ENCODE results near the gene PRKCE.

Gene PRKCE

DNA sequence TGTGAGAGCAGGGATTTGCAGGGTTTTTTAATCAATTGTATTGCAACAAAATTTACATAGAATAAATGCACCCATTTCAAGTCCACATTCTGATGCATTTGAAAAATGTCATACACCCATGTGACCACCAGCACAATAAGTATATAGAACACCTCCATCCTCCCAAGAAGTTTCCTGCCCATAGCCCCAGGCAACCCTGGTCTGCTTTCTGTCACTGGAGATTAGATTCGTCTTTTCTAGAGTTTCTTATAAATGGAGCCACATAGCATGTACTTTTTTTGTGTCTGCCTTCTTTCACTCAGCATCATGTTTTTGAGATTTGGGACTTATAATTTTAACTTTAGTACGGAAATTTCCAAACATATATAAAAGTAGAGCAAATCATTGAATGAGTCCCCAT, 518.6 kb downstream of the PRKCE start:
- no peak for DNase-seq (ENCODE audit: low spot score)

DNA sequence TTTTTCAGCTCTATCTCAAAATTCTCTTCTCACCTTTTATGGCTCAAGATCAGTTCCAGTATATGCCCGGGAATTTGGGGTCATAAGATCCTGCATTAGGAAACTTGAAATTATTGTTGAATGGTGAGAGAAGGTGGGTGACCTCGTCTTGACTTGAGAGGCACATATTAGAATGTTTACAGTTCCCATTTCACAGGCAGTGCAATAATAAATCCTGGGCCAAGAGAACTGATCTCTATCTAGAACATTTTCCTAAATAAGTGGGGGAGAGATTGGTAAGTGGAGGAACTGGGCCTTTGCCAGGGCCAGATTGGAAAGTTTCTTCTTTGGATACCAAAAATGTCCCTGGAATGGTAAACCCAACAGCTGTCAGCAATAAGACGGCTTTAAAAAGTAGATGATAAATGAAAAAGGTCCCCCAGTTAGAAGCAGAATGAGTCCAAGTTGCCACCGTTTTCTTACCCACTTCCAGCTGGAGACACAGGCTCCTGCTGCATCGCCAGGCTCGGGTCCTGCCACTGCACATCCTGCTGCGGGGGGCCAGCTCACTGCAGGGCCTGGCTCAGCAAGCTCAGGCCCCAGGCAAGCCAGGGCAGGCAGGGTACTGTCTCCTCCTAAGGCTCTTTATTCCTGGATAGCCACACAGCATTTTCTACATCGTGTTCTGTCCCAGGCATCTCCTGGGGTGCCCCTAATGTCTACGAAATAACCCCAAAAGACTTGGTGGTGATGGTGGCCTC, 519.3 kb downstream of the PRKCE start:
- DNase-seq (ENCODE audit: low spot score): no peak

DNA sequence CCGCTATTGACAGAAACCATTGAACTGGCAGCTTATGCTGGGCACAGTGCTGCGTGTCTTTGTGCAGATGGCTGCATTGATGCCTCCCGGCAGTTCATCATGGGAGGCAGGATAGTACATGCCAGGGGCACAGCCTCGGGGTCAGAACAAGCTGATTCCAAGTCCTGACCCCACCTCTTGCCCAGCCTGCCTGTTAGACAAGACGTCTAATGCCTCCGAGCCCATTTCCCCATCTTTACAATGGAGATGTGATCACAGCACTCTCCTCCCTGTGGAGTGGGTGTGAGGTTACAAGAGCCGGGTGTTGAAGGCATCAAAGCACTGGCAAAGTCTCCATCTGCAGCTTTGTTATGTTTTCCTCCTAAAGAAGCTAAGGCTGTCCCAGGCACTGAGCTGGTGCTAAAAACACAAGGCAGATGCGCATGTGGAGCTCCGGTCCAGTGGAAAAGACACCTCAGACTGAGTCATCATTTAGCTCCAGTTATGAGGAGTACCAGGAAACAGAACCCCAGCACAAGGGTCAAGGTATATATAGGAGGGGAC, 520.0 kb downstream of the PRKCE start:
- peak; percentile 44 for DNase-seq (ENCODE audit: low spot score)

DNA sequence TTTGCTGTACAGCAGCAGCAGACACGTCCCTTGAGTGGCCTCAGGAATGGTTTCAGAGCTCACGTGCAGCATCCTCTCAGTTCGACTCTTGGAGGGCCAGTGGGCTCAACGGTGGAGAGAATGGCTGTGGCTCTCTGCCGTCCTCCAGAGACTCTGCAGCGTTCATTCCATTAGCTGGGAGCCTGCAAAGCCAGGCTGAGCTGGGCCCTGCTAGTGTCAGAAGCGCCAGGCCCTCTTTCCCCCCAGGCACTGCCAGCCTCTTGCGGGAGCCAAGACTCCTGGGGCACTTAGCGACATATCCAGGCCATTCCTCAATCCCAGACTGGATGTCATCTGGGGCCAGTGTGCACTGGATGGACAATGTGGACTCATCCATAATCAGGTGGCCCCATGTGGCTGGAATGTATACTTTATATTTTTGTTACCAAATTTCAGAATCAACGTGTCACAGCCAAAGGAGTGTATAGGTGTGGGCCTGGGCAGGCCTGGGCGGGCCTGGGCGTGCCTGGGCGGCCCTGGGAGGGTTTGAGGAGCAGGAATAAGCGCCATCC, 520.6 kb downstream of the PRKCE start:
- no peak for DNase-seq (ENCODE audit: low spot score)

DNA sequence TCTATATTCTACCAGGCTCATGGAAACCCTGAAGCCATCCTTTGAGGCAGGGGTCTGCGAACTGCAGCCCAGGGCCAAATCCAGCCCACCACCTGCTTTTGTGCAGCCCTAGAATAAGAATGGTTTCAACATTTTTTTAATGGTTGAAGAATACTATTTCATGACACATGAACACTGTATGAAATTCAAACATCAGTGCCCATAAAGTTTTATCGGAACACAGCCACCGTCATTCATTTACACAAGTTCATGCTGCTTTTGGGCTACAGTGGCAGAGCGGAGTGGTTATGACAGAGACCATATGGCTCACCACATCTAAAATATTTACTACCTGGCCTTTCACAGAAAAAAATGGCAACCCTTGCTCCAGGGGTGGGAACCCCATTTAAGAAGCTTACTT, 521.6 kb downstream of the PRKCE start:
- DNase-seq (ENCODE audit: low spot score): no peak

DNA sequence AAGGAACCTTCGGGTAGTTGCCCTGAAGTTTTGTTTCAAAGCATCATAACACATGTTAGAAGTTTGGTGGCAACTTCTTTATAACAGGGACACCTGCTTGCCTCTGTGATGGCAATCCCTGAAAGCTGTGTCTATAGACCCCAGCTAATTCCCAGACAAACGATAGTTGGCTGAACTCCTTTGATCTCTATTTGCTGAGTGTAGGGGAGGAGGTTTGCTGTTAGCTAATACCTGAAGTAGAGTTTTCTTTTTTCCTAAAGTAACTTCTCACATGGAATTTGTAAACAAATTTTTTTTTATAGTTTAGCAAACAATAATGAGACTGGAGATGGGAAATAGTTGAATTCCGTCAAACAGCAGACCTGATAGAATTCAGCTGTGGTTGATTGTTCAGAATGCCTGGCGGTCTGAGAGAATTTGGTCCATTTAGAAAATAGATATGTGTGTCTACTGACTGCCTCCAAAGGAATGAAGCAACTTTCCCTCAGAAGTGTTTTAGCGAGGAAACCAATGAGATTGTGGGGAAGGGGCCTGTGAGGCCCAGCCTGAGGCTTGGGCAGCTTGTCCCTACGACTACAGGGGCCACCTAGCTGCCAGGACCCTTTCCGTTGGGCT, 522.3 kb downstream of the PRKCE start:
- no peak for DNase-seq (ENCODE audit: low spot score)

DNA sequence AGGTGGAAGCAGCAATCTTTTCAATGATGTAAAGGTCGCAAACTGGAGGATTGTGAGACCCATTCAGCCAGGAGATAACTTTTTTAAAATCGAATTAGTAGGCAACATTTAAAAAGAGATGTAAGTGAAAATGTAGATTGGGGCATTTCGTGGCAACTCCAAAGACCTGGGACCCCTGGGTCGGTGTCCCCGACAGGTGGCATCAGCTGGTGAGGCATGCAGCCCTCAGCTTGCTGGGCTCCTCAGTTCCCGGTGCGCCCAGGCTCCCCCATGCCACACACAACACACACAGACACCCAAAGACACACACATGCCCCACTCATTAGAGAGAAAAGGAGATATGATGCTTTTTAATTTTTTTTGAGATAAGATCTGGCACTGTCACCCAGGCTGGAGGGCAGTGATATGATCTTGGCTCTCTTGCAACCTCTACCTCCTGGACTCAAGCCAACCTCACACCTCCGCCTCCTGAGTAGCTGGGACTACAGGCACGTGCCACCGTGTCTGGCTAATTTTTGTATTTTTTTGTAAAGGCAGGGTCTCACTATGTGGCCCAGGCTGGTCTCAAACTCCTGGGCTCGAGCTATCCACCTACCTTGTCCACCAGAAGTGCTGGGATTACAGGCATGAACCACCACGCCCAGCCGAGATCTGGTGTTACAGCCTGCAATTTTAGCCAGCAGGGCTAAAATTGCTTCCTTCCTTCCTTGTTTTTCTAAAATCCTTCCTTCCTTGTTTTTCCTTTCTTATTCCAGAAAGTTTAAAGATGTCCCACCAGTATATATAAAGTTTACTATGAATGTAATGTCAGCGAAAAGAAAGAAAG, 523.1 kb downstream of the PRKCE start:
- DNase-seq (ENCODE audit: low spot score): no peak

DNA sequence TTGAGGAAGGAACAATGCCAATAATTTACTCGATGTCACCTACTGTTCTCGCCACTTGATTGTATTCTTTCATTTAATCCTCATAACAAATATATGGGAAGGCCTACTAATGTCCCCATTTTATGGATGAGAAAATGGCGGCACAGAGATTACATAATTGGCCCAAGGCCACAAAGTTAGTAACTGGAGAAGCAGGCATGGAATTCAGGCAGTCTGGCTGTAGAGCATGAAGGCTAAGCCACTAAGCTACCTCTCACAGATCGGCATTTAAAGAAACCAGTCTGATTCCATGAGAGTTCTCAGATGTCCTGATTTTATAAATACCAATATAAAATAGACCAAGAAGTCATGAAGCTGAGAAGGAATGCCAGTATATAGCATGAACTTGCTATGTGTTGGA, 523.9 kb downstream of the PRKCE start:
- no peak for DNase-seq (ENCODE audit: low spot score)

DNA sequence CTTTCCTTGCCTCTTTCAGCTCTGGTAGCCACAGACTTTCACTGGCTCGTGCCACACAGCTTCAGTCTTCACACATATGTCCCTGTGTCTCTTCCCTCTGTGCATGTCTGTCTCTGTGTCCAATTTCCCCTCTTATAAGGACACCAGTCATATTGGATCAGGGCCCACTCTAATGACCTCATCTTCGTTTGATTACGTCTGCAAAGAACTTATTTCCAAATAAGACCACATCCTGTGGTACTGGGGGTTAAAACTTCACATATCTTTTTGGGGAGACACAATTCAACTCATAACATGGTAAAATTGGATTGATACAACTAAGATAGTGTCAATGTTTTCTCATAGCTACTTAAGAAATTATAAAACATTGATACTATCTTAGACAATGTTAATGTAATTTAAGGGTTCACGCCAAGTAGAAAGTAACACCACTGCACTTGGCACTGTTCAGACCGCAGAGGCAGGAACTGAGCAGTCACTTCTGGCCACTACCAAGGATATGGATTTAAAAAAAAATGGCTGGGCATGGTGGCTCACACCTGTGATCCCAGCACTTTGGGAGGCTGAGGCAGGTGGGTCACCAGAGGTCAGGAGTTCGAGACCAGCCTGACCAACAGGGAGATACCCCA, 526.1 kb downstream of the PRKCE start:
- no peak for DNase-seq (ENCODE audit: low spot score)

DNA sequence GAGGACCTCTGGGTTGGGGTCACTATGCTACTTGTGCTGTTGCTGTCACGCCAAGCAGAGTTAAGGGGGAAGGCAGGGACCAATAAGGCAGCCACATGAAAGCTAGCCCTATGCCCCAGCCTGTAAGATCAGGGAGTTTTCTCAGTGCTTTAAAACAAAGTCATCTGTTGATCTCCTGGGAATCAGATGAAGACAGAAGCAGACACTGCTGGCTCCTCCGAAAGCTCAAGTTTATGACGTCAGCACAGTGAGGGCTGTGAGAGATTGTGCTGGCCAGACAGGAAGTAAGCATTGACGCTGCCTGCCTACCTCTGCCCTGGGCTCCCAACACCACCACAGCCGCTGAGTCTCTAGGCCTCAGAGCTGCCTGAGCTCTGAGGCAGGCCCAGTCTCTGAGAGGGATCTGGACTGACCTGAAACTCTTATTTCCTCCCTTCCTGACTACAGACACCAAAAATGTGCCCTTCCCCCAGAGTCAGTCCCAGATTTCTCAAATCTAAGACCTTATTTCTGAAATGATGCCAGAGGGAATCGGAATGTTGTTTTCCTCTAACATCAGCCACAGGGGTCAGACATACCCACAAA, 527.7 kb downstream of the PRKCE start:
- peak; percentile 89 for DNase-seq (ENCODE audit: low spot score)

DNA sequence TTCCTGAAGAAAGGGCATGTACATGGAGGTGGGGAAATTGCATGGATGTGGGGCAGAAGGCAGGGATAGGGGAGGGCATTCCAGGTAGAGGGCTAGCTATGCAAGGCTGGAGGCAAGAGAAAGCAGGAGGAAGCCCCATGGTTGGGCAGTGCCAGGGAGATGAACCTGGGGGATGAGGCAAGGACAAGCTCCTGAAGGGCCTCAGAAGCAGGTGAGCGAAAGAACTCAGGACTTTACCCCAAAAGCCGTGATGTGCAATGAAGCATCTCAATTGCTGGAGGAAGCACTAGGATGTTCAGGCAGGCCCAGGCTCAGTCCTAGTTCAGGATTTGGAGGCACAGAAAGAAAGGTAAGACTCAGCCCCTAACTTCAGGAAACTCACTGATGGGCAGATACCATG, 528.7 kb downstream of the PRKCE start:
- DNase-seq (ENCODE audit: low spot score): no peak

DNA sequence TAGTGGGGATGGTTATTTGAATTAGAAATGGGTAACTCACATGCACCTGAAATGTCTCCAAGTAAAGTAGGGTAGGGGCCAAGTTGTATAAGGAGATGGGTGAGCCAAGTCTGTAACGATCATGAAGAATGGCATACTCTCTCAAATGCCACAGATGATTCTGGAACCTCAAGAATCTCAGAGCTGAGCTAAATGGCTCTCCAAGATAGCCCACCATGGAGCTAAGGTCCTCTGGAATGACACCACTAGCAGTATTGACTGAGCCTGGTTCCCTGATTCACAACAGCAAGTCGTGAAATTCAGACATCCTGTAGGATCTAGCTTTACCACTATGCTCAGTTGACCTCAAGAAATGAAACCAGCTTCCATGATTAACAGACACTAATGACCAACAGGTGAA, 529.8 kb downstream of the PRKCE start:
- no peak for DNase-seq (ENCODE audit: low spot score)

DNA sequence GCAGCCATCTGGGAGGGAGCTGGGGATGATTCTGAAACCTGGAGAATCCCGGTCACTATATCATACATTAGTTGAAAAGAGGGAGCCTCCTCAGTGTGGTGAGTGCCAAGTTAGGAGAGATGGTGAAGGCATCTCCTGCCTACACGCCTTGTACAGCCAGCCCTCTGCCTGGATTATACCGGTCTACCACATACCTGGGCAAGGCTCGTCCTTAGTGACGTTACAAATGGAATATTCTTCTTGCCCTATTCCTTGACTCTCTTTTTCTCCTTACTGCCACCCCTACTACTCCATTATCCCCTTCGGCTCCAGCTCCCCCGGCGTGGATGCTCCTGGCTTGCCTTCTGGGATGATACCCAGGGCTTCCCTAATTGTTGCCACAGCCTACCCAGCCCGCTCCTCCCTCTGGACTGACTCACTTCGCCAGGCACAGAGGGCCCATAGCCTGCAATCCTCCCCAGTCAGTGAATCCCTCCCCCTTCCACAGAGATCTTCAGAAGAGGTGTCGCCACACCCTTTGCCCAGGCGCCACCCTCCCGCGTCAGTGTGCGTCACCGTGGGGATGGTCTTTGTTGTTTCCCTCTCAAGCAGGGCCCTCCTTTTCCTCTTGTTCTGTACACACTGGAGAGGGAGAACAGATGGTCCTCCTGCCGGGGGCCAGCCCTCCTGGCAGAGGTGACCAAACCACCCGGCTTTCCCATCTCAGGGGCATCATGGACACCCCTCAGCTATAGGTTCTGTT, 530.5 kb downstream of the PRKCE start:
- DNase-seq (ENCODE audit: low spot score): no peak

DNA sequence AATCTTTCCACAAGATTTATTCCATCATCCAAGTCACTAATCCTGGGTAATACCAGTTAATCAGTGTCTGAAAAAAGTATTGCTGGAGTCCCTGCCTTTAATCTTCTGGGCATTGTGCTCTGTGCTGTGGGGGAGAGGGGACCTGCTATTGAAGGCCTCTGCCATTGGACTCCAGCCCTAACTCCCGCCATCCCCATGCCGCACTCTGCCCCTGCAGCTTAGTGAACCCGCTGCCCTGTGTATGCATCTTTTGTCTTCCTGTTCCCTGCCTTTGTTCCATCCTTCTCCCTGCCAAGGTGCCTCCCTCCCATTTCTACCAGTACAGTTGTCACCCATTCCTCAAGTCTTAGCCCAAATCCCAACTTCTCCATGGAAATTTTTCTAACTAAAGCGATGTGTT, 532.0 kb downstream of the PRKCE start:
- DNase-seq (ENCODE audit: low spot score): no peak

DNA sequence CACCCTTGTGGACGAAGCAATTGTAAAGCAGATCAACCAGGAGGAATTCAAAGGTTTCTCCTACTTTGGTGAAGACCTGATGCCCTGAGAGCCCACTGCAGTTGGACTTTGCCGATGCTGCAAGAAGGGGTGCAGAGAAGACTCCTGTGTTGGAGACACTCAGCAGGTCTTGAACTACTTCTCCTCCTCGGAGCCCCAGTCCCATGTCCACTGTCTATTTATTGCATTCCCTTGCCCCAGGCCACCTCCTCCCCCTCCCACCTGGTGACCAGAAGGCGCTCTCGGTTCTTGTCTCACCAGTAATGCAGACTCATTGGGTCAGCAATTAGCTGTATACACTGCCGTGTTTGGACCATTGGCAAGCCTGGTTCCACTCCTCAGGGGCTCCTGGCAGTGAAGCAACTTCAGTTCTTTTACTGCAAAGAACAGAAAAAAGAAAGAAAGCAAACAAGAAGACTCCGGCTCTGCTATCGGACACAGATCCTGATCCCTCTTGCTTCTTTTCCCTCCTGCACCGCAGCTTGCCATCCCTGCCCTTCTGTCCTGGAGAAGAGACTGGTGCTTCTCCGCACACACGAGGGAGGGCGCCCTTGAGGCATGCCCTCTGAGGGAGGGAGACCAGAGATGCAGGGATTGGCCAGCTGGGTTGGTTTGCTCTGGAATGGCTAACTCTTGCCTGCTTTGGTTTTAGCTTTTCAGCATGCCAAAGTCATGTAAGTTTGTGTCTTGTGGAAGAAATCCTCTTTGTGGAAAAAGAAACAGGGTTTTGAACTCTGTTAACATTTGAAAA, 533.5 kb downstream of the PRKCE start:
- no peak for DNase-seq (ENCODE audit: low spot score)

DNA sequence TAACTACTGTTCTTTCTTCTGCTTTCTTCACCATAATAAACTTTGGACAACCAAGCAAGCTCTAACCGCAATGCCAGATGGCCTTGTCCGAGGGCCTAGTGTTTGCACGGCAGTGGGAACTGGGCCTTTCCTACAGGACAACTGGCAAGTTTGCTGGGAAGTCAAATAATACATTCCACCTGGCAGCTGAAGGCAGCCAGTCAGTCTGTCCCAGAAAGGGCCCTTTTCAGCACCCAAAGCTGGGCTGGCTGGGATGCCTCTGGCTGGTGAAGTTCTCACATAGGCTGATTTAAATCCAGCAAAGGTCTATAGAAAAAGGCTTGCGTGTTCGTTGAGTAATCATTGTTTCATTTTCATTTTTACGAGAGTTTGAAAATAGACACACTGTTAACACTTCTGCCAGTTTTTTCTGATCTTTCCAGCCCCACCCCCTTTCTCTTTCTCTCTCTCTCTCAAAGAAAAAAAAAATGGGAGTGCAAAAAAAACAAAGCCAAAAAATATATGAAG, 535.7 kb downstream of the PRKCE start:
- no peak for DNase-seq (ENCODE audit: low spot score)

DNA sequence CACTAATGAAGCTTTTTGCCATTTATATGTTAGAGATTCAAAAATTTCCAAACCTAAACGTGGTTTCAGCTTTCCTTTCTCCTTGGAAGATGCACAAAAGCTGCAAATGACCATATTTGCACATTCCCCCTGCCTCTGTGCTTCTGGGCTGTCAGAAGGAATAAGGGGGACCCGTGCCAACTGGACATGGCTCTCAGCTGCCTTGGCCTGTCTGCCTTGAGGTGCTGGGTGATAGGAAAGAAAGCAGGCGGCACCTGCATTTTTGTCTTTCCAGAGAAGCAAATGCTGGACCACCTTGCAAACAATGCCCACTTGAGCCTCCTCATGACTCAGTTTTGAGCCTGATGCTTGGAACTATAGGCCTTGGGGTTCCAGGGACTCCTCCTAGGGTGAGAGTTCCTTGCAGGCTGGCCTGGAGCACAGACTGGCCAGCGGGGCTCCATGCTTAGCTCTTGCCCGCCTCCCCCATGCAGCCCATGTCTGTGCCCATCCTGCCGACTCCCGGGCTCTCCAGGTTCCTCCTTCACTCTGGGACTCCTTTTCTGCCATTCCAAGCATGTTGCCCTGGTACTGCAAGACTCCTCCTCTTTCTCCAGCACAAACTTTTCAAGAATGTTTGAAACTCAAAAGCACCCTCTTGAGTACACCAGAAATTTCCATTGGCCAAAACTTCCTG, 536.7 kb downstream of the PRKCE start:
- no peak for DNase-seq (ENCODE audit: low spot score)

DNA sequence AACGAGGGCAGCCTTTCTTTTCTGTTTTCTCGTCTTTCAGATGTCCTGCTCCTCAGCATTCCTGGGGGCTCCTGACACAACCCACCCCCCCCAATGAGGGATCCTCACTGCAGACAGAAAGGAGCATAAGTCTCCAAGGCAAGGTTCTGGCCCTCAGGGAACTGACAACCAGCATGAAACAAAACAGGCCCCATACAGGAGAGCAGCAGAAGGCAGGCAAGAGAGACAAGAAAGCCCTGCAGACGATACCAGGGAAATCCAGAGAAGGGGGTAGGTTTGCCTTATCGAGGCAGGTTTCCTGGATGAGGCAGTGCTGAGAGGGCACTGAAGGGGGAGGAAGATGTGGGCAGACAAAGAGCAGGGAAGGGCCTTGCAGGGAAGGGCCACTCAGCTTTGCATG, 541.9 kb downstream of the PRKCE start:
- DNase-seq (ENCODE audit: low spot score): no peak

DNA sequence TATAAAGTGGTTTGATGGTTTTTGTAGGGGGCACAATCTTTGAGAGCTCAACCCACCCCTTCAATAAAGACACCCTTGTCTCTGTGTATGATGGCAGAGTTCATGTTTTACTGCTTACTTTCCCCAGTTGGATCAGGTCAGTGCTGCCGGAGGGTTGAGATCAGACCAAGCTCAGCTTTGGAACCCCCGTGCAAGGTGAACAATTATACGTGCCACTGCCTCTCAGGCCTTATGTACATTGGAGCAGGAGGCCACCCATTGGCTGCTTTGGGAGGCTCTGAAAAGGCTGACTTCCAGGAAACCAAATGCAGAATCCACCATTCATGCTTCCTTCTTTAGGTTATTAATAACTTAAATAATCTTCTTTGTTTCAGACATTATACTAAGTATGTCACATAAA, 542.4 kb downstream of the PRKCE start:
- DNase-seq (ENCODE audit: low spot score): no peak

Measured in kidney capillary endothelial cell (primary cell).